Hippocampal formation (tissue), 2 donors: ENCODE results near the gene EMC1.
"Not testable (repeated sequence)": the region's sequence is repeated elsewhere in the genome, so short reads cannot be mapped to it uniquely, and the experiment has no call there.

Experiments
- DNase-seq, 2 donors: peaks; one replicate each; lab custom pipeline; 2025; lab: John Stamatoyannopoulos, UW

Gene EMC1

GRCh38 chr1:19216585-19216984 lies 34.7 kb downstream of the EMC1 start:
- not testable (repeated sequence) for DNase-seq

GRCh38 chr1:19213580-19213979 lies 37.7 kb downstream of the EMC1 start:
- no peak for DNase-seq

- DNase-seq, result no peak
These were observed 39.2 kb downstream of the EMC1 start for GRCh38 chr1:19212167-19212566.

- no peak for DNase-seq
These were observed 40.4 kb downstream of the EMC1 start for GRCh38 chr1:19210772-19211549.

GRCh38 chr1:19209990-19210771 lies 41.1 kb downstream of the EMC1 start, which contains the start of gene UBR4:
Gene UBR4, minus strand, starts transcription at chr1:19210266. Its CDS starts 18 bp downstream, at chr1:19210248.
- peak; percentile 89 to 90 for DNase-seq

GRCh38 chr1:19209439-19209989 lies 41.8 kb downstream of the EMC1 start:
- peak in 1 of 2 donors; percentile 41 for DNase-seq

GRCh38 chr1:19208710-19209438 lies 42.5 kb downstream of the EMC1 start:
- no peak for DNase-seq

- no peak for DNase-seq
These were observed 44.4 kb downstream of the EMC1 start for GRCh38 chr1:19206947-19207346.

- no peak for DNase-seq
These were observed 45.5 kb downstream of the EMC1 start for GRCh38 chr1:19205845-19206244.

GRCh38 chr1:19205403-19205802 lies 45.9 kb downstream of the EMC1 start:
- no peak for DNase-seq

GRCh38 chr1:19204446-19205266 lies 46.7 kb downstream of the EMC1 start:
- DNase-seq, result no peak

- no peak for DNase-seq
These were observed 47.9 kb downstream of the EMC1 start for GRCh38 chr1:19203440-19203839.

GRCh38 chr1:19202396-19202795 lies 48.9 kb downstream of the EMC1 start:
- DNase-seq, result no peak

GRCh38 chr1:19199969-19200604 lies 51.2 kb downstream of the EMC1 start:
- DNase-seq, result no peak

GRCh38 chr1:19199329-19199968 lies 51.9 kb downstream of the EMC1 start:
- DNase-seq, result no peak

- DNase-seq, result no peak
These were observed 52.5 kb downstream of the EMC1 start for GRCh38 chr1:19198820-19199219.

GRCh38 chr1:19197845-19198244 lies 53.5 kb downstream of the EMC1 start:
- DNase-seq, result no peak

GRCh38 chr1:19196331-19196730 lies 55.0 kb downstream of the EMC1 start:
- DNase-seq, result no peak

GRCh38 chr1:19193004-19193403 lies 58.3 kb downstream of the EMC1 start:
- DNase-seq, result no peak

- no peak for DNase-seq
These were observed 59.5 kb downstream of the EMC1 start for GRCh38 chr1:19191811-19192210.
